H1 (cell line): ENCODE measurements around the gene DCAF17.

Source experiments
- ATF3 ChIP-seq: IDR thresholded peaks from 2 replicates; pipeline ENCODE4 v1.6.1; 2011; ENCODE audit warnings: low read depth, mild to moderate bottlenecking, low read length; ENCODE audit not compliant: insufficient read depth
- MAX ChIP-seq: IDR thresholded peaks from 2 replicates; pipeline ENCODE4 v1.6.1; 2012; ENCODE audit warnings: inconsistent platforms
- POLR2A ChIP-seq, 2 experiments: IDR thresholded peaks; 1 replicate in 1 of 2; 2 replicates in 1 of 2; pipeline ENCODE4 v1.6.1; 2011; ENCODE audit warnings: low read depth in 2 of 2, low read length in 2 of 2, mild to moderate bottlenecking in 2 of 2; ENCODE audit errors: control extremely low read depth in 1 of 2
- RFX5 ChIP-seq: IDR thresholded peaks from 2 replicates; pipeline ENCODE4 v1.6.1; 2011; ENCODE audit warnings: low read depth, low read length, improper control_type of control experiment, borderline replicate concordance
- SP4 ChIP-seq: IDR thresholded peaks from 2 replicates; pipeline ENCODE4 v1.6.1; 2012; ENCODE audit warnings: low read length, inconsistent platforms

GRCh38 chr2:171386627-171387026 is 47.4 kb upstream of the DCAF17 start:
- TF ChIP-seq POLR2A (IDR thresholded peaks at IDR 0.05; ENCODE audit: control extremely low read depth in 1 of 2, low read depth in 2 of 2, low read length in 2 of 2) = no peak
- TF ChIP-seq ATF3 = no peak
- no peak for TF ChIP-seq SP4
- TF ChIP-seq MAX = no peak
- no peak for TF ChIP-seq RFX5
